ENCODE data around the gene ZNRF2.
A peak's percentile ranks its signal among the peaks of the same experiment; 100 is the strongest.

ZNRF2 gene

GRCh38 chr7:30322271-30323005, 38.0 kb downstream of the ZNRF2 start:
- FAIRE-seq, result no peak

GRCh38 chr7:30323006-30323355, 38.6 kb downstream of the ZNRF2 start:
- no peak for FAIRE-seq

GRCh38 chr7:30327813-30328212, 43.4 kb downstream of the ZNRF2 start:
- no peak for FAIRE-seq

- FAIRE-seq, result peak; percentile 54
These were observed 44.0 kb downstream of the ZNRF2 start for GRCh38 chr7:30328381-30328780.

- FAIRE-seq, result no peak
These were observed 45.3 kb downstream of the ZNRF2 start for GRCh38 chr7:30329716-30330115.

GRCh38 chr7:30330134-30331111, 46.0 kb downstream of the ZNRF2 start:
- FAIRE-seq, result no peak

- FAIRE-seq, result no peak
These were observed 46.9 kb downstream of the ZNRF2 start for GRCh38 chr7:30331338-30331737.

GRCh38 chr7:30332549-30332948, 48.2 kb downstream of the ZNRF2 start:
- FAIRE-seq, result no peak

GRCh38 chr7:30335763-30336487, 51.5 kb downstream of the ZNRF2 start:
- no peak for FAIRE-seq

GRCh38 chr7:30344513-30344912, 60.1 kb downstream of the ZNRF2 start:
- no peak for FAIRE-seq

GRCh38 chr7:30347226-30348082, 63.1 kb downstream of the ZNRF2 start:
- no peak for FAIRE-seq

GRCh38 chr7:30348083-30348560, 63.7 kb downstream of the ZNRF2 start:
- peak; percentile 53 for FAIRE-seq

- FAIRE-seq, result peak; percentile 3
These were observed 64.8 kb downstream of the ZNRF2 start for GRCh38 chr7:30349170-30349569.

GRCh38 chr7:30349816-30350215, 65.4 kb downstream of the ZNRF2 start:
- no peak for FAIRE-seq

GRCh38 chr7:30351286-30351685, 66.9 kb downstream of the ZNRF2 start:
- no peak for FAIRE-seq

- FAIRE-seq, result no peak
These were observed 67.3 kb downstream of the ZNRF2 start for GRCh38 chr7:30351724-30352123.

GRCh38 chr7:30352169-30352568, 67.8 kb downstream of the ZNRF2 start:
- FAIRE-seq, result no peak

- FAIRE-seq, result peak; percentile 69
These were observed 69.1 kb downstream of the ZNRF2 start for GRCh38 chr7:30353532-30353931.

- no peak for FAIRE-seq
These were observed 69.7 kb downstream of the ZNRF2 start for GRCh38 chr7:30353932-30354607.

GRCh38 chr7:30354791-30355190, 70.4 kb downstream of the ZNRF2 start:
- peak; percentile 66 for FAIRE-seq

- peak; percentile 13 for FAIRE-seq
These were observed 75.6 kb downstream of the ZNRF2 start for GRCh38 chr7:30359957-30360356.

Data from G401.6 (cell line).